B cell (primary cell): ENCODE results near the gene IQCH.

Experiments used
- EZH2 ChIP-seq: IDR thresholded peaks from 2 replicates; pipeline ENCODE4 v1.6.1; 2012; ENCODE audit warnings: borderline replicate concordance, low read depth, mild to moderate bottlenecking, moderate library complexity, low read length; ENCODE audit not compliant: insufficient read depth, poor library complexity, severe bottlenecking
- TF ChIP-seq, protein P1 (sequence below): fragments of 200-600 bp; IDR thresholded peaks from one replicate; pipeline ENCODE4 v1.8.0; 2022; ENCODE audit warnings: antibody characterized with exemption, mild to moderate bottlenecking

DNA sequence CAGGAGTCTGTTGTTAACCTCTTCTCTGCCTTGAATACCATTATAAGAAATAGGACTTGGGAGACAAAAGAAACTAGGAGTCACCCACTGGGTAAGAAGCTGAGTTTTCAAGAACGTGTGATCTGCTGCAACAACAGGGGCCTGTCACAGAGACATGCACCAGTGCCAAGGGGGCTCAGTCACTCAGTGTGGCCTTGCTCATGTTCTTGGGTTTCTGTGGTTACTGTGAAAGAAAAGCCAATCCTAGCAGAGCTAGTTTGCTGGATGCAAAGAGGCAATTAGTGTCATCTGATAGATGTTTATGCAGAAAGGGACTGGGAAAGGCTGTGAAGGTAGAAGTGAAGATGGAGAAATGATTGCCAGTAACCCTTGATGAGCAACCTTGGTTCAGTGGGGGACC lies 126.3 kb downstream of the IQCH start:
- TF ChIP-seq, protein P1, sequence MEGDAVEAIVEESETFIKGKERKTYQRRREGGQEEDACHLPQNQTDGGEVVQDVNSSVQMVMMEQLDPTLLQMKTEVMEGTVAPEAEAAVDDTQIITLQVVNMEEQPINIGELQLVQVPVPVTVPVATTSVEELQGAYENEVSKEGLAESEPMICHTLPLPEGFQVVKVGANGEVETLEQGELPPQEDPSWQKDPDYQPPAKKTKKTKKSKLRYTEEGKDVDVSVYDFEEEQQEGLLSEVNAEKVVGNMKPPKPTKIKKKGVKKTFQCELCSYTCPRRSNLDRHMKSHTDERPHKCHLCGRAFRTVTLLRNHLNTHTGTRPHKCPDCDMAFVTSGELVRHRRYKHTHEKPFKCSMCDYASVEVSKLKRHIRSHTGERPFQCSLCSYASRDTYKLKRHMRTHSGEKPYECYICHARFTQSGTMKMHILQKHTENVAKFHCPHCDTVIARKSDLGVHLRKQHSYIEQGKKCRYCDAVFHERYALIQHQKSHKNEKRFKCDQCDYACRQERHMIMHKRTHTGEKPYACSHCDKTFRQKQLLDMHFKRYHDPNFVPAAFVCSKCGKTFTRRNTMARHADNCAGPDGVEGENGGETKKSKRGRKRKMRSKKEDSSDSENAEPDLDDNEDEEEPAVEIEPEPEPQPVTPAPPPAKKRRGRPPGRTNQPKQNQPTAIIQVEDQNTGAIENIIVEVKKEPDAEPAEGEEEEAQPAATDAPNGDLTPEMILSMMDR = no peak
- no peak for TF ChIP-seq EZH2
